ENCODE data around the gene PDZD2.

The PDZD2 gene

GRCh38 chr5:32144378-32145207 lies 505.7 kb downstream of the PDZD2 start:
- no peak for DNase-seq (ENCODE audit: low read depth)

- no peak for DNase-seq (ENCODE audit: low read depth)
Measured at GRCh38 chr5:32145378-32145777, 506.4 kb downstream of the PDZD2 start.

GRCh38 chr5:32147236-32147635 lies 508.3 kb downstream of the PDZD2 start:
- DNase-seq (ENCODE audit: low read depth) = no peak

GRCh38 chr5:32147959-32148358 lies 509.0 kb downstream of the PDZD2 start:
- DNase-seq (ENCODE audit: low read depth) = no peak

GRCh38 chr5:32150366-32150765 lies 511.4 kb downstream of the PDZD2 start:
- DNase-seq (ENCODE audit: low read depth) = no peak

GRCh38 chr5:32151198-32151597 lies 512.3 kb downstream of the PDZD2 start:
- DNase-seq (ENCODE audit: low read depth) = no peak

GRCh38 chr5:32153723-32154122 lies 514.8 kb downstream of the PDZD2 start:
- no peak for DNase-seq (ENCODE audit: low read depth)

GRCh38 chr5:32155211-32155610 lies 516.3 kb downstream of the PDZD2 start:
- no peak for DNase-seq (ENCODE audit: low read depth)

- no peak for DNase-seq (ENCODE audit: low read depth)
Measured at GRCh38 chr5:32156635-32157034, 517.7 kb downstream of the PDZD2 start.

GRCh38 chr5:32157078-32157477 lies 518.1 kb downstream of the PDZD2 start:
- DNase-seq (ENCODE audit: low read depth) = no peak

- no peak for DNase-seq (ENCODE audit: low read depth)
Measured at GRCh38 chr5:32158679-32158975, 519.7 kb downstream of the PDZD2 start.

GRCh38 chr5:32159328-32160072 lies 520.6 kb downstream of the PDZD2 start:
- DNase-seq (ENCODE audit: low read depth) = no peak

- no peak for DNase-seq (ENCODE audit: low read depth)
Measured at GRCh38 chr5:32160228-32160627, 521.3 kb downstream of the PDZD2 start.
